ENCODE data around the gene BARX2.

BARX2 gene

GRCh38 chr11:129402206-129403171 lies 26.8 kb downstream of the BARX2 start:
- DNase-seq (ENCODE audit: low read depth), result no peak

- no peak for DNase-seq (ENCODE audit: low read depth)
Observed at GRCh38 chr11:129404731-129405130, 29.1 kb downstream of the BARX2 start.

- no peak for DNase-seq (ENCODE audit: low read depth)
Observed at GRCh38 chr11:129408865-129409444, 33.3 kb downstream of the BARX2 start.

GRCh38 chr11:129410395-129410960 lies 34.8 kb downstream of the BARX2 start:
- no peak for DNase-seq (ENCODE audit: low read depth)

- no peak for DNase-seq (ENCODE audit: low read depth)
Observed at GRCh38 chr11:129412494-129412893, 36.8 kb downstream of the BARX2 start.

GRCh38 chr11:129414144-129414872 lies 38.7 kb downstream of the BARX2 start:
- DNase-seq (ENCODE audit: low read depth), result no peak

- DNase-seq (ENCODE audit: low read depth), result no peak
Observed at GRCh38 chr11:129416080-129416820, 40.6 kb downstream of the BARX2 start.

- DNase-seq (ENCODE audit: low read depth), result no peak
Observed at GRCh38 chr11:129417458-129417857, 41.8 kb downstream of the BARX2 start.

GRCh38 chr11:129418039-129418438 lies 42.4 kb downstream of the BARX2 start:
- no peak for DNase-seq (ENCODE audit: low read depth)

GRCh38 chr11:129419386-129419785 lies 43.7 kb downstream of the BARX2 start:
- DNase-seq (ENCODE audit: low read depth), result no peak

- no peak for DNase-seq (ENCODE audit: low read depth)
Observed at GRCh38 chr11:129423426-129423825, 47.8 kb downstream of the BARX2 start.

GRCh38 chr11:129425214-129425613 lies 49.6 kb downstream of the BARX2 start:
- DNase-seq (ENCODE audit: low read depth), result no peak

- no peak for DNase-seq (ENCODE audit: low read depth)
Observed at GRCh38 chr11:129426038-129426437, 50.4 kb downstream of the BARX2 start.

GRCh38 chr11:129426776-129427175 lies 51.1 kb downstream of the BARX2 start:
- DNase-seq (ENCODE audit: low read depth), result no peak

- DNase-seq (ENCODE audit: low read depth), result no peak
Observed at GRCh38 chr11:129427376-129427775, 51.7 kb downstream of the BARX2 start.

- no peak for DNase-seq (ENCODE audit: low read depth)
Observed at GRCh38 chr11:129427816-129428406, 52.3 kb downstream of the BARX2 start.

- no peak for DNase-seq (ENCODE audit: low read depth)
Observed at GRCh38 chr11:129428557-129428956, 52.9 kb downstream of the BARX2 start.

- DNase-seq (ENCODE audit: low read depth), result no peak
Observed at GRCh38 chr11:129434641-129435498, 59.2 kb downstream of the BARX2 start.

GRCh38 chr11:129435499-129436245 lies 60.0 kb downstream of the BARX2 start:
- DNase-seq (ENCODE audit: low read depth), result no peak

GRCh38 chr11:129436573-129436972 lies 60.9 kb downstream of the BARX2 start:
- no peak for DNase-seq (ENCODE audit: low read depth)

Data from stimulated activated CD8-positive, alpha-beta memory T cell treated with anti-CD3 and anti-CD28 coated beads, Interleukin-7, amount 100 ng/mL, for 24 hours (primary cell).